Measurements from ENCODE around the gene CRYBA2.

CRYBA2 gene

GRCh38 chr2:218995561-218995960 lies 2.3 kb upstream of the CRYBA2 start:
- no peak for DNase-seq (ENCODE audit: low read depth)
- TF ChIP-seq CTCF (IDR thresholded peaks at IDR 0.05; ENCODE audit: insufficient read depth, low read depth, low read length, missing control alignments): no peak
- no peak overlapping the region for H3K4me3 ChIP-seq (ENCODE audit: low read depth, low read length)

- no peak overlapping the region for H3K4me3 ChIP-seq (ENCODE audit: low read depth, low read length)
- DNase-seq (ENCODE audit: low read depth): no peak
- no peak for TF ChIP-seq CTCF (IDR thresholded peaks at IDR 0.05; ENCODE audit: insufficient read depth, low read depth, low read length, missing control alignments)
Measured at GRCh38 chr2:218992703-218993344, 398 bp downstream of the CRYBA2 start.

- no peak for DNase-seq (ENCODE audit: low read depth)
- TF ChIP-seq CTCF (IDR thresholded peaks at IDR 0.05; ENCODE audit: insufficient read depth, low read depth, low read length, missing control alignments): no peak
- no peak overlapping the region for H3K4me3 ChIP-seq (ENCODE audit: low read depth, low read length)
Measured at GRCh38 chr2:218992196-218992595, 1.0 kb downstream of the CRYBA2 start.

GRCh38 chr2:218991674-218992168 lies 1.5 kb downstream of the CRYBA2 start:
- H3K4me3 ChIP-seq (ENCODE audit: low read depth, low read length): no peak overlapping the region
- no peak for TF ChIP-seq CTCF (IDR thresholded peaks at IDR 0.05; ENCODE audit: insufficient read depth, low read depth, low read length, missing control alignments)
- DNase-seq (ENCODE audit: low read depth): no peak

GRCh38 chr2:218990612-218991011 lies 2.6 kb downstream of the CRYBA2 start:
- TF ChIP-seq CTCF (IDR thresholded peaks at IDR 0.05; ENCODE audit: insufficient read depth, low read depth, low read length, missing control alignments): no peak
- no peak overlapping the region for H3K4me3 ChIP-seq (ENCODE audit: low read depth, low read length)
- DNase-seq (ENCODE audit: low read depth): no peak

- DNase-seq (ENCODE audit: low read depth): no peak
- no peak for TF ChIP-seq CTCF (IDR thresholded peaks at IDR 0.05; ENCODE audit: insufficient read depth, low read depth, low read length, missing control alignments)
- no peak overlapping the region for H3K4me3 ChIP-seq (ENCODE audit: low read depth, low read length)
Measured at GRCh38 chr2:218990052-218990451, 3.2 kb downstream of the CRYBA2 start.

- no peak for TF ChIP-seq CTCF (IDR thresholded peaks at IDR 0.05; ENCODE audit: insufficient read depth, low read depth, low read length, missing control alignments)
- no peak overlapping the region for H3K4me3 ChIP-seq (ENCODE audit: low read depth, low read length)
- no peak for DNase-seq (ENCODE audit: low read depth)
Measured at GRCh38 chr2:218988650-218989049, 4.6 kb downstream of the CRYBA2 start.
